Esophagus muscularis mucosa (tissue), 4 donors: ENCODE measurements around the gene SORBS1.

Experiments
- CTCF ChIP-seq, 3 experiments: fragments of 200-600 bp in 2 of 3; fragments of 450-650 bp in 1 of 3; sonication (generic) in 2 of 3; IDR thresholded peaks; one replicate each; pipeline ENCODE4 v1.5.1; 2017 to 2019; ENCODE audit warnings: antibody characterized with exemption in 3 of 3, mild to moderate bottlenecking in 2 of 3, moderate library complexity in 1 of 3
- EP300 ChIP-seq: sonication (generic); formaldehyde crosslinking; IDR thresholded peaks from one replicate; pipeline ENCODE4 v1.6.1; 2017; ENCODE audit warnings: antibody characterized with exemption
- POLR2A ChIP-seq: fragments of 450-650 bp; IDR thresholded peaks from one replicate; pipeline ENCODE4 v1.6.1; 2017; ENCODE audit warnings: antibody characterized with exemption, moderate library complexity, mild to moderate bottlenecking, low read depth
- POLR2AphosphoS5 ChIP-seq, 2 donors: sonication (generic); formaldehyde crosslinking; IDR thresholded peaks; one replicate each; pipeline ENCODE4 v1.6.1; 2017; ENCODE audit warnings: antibody characterized with exemption in 2 of 2

DNA sequence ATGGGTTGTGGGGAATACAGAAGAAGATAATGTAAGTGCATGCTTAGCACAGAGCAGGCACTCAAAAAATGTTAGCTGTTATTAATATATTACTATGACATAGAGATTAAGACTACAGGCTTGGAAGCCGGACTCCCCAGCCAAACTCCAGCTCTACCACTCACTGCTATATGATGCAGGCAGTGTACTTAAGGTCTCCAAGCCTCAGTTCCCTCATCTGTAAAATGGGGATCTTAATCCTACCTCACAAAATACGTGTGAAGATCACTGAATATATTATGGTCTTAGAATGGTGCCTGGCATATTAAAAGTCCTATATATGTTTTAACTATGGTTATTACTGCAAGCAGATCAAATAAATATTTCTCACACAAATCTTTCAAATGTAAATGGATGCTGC, 275.6 kb downstream of the SORBS1 start:
- no peak for TF ChIP-seq CTCF (IDR thresholded peaks at IDR 0.05)
- TF ChIP-seq POLR2AphosphoS5 (IDR thresholded peaks at IDR 0.05): no peak
- TF ChIP-seq POLR2A: no peak
- no peak for TF ChIP-seq EP300
